HG02852 (cell line): ENCODE measurements around the gene TMEM187.

Experiments used
- ATAC-seq: cut with Tn5 transposase; IDR thresholded peaks from one replicate; pipeline ENCODE4 v1.9.1; 2021; ENCODE audit warnings: mild to moderate bottlenecking, moderate library complexity; ENCODE audit not compliant: unreplicated experiment

The TMEM187 gene

DNA sequence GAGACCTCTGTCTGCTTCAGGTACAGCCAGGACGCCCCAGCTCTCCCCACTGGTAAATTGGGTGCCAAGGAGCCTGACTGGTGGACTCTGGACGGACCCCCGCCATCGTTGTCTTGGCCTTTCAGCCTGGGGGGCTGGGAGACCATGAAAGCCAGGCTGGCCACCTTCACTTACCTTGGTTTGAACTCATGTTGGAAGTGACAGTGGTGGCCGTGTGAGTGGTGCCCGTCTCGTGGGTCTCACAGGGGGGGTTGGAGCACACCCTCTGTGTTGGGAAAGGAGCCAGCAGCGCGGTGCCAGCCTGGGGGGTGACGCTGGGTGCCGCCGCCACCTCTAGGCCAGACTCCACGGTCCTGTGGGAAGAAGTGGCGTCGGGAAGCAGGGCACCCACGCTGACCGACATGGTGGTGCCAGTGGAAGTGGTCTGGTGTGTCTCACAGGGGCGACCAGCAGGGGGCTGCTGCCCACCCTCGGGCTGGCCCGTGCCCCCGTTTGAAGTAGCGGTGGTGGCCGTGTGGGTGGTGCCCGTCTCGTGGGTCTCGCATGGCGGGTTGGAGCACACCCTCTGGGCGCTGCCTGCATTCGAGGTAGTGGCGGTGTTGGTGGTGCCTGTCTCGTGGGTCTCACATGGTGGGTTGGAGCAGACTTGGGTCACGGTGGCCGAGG lies 18.5 kb upstream of the TMEM187 start:
- ATAC-seq, result no peak

DNA sequence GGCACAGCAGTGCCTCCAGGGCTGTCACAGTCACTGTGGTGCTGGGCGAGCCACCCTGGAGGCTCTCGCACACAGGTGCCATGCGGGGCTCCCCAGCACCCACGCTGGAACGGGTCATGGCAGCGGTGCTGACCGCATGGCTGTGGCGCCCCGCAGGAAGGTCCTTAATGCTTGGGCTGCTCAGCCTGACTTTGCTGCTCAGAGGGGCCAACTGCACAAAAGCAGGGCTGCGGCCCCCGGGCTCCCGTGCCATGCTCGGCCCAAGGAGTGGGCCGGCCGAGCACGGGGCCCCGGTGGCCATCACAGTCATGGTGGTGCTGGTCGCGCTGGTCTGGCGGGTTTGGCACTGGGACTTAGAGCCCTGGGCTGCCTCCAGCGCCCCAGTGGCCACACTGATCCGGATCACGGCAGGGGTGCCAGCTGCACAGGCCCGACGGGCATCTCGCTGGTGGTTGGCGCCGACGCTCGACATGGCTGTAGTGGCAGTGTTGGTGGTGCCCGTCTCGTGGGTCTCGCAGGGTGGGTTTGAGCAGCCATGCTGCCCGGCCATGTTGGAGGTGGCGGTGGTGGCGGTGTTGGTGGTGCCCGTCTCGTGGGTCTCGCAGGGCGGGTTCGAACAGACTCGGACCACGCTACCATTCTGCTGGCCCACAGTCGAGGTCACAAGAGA lies 17.9 kb upstream of the TMEM187 start:
- no peak for ATAC-seq

DNA sequence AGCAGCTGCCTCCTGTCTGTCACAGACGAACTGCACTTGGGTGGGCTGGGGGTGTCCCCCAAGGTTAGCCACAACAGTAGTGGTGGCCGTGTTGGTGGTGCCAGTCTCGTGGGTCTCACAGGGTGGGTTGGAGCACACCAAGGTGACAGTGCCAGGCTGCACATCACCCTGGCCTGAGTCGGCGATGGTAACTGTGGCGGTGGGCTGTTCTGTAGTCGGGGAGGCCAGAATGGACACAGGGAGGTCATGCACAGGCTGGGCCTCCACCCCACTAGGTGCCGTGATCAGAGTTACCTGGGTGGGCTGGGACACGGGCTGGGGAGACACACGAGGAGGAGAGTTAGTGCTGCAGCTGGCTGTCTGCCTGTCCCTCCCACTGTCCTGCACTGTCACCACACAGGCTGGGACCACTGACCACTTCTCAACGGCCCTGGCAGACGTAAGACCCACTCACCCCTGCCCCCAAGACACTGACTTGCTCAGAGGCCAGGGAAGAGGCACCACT lies 17.3 kb upstream of the TMEM187 start:
- no peak for ATAC-seq

DNA sequence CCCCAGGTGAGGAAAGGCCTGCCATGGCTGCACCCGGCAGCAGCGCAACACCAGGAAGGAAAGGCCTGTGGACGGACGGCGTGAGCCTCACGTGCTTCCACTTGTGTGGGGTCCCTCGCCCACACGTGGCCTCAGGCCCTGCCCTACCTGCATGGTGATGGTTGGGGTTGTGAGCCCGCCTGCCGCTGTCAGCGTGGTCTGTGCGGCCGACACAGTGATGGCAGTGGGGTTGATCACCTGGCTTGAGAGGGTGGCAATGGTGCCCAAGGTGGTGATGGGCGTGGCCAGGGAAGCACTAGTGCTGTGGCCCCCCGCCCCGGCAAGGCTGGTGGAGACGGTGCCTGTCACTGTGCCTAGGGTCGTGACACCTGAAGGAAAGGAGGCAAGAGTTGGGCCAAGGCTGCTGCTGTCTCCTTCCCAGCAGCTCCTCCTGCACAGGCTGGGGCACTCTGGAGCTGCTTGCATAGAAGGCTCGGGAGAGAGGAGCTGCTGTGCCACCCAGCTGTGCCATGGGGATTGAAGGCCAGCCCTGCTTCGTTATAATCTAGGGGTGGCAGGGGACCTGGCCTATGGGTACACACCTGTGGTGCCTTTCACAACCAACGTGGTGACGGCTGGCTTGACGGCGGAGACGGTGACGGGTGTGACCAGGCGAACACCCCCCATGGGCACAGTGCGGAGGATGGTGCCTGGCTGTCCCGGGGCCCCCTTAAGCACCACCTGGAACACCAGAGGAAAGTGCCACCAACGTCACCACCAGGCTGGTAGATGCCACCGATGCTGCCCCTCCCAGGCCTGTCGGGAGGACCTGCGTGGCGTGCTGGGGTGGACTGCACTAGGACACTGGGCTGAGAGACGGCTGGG lies 16.3 kb upstream of the TMEM187 start:
- ATAC-seq, result no peak

DNA sequence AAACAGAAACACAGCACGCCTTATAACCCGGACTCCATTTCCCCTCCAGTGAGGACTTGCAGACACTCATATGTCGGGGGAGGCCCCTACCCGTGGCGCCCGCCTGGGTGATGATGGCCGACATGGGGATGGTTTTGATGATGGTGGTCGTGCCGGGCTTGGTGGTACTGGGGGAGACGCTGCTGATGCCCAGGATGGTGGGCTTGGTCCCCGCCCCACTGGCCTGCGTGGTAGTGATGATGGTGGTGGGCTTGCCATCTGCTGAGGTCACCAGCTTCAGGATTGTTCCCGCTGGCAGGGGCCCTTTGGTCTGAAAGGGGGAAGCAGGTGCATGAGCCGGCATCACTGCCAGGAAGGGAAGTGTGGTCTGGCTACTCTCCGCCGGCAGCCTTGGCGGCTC lies 15.3 kb upstream of the TMEM187 start:
- no peak for ATAC-seq

DNA sequence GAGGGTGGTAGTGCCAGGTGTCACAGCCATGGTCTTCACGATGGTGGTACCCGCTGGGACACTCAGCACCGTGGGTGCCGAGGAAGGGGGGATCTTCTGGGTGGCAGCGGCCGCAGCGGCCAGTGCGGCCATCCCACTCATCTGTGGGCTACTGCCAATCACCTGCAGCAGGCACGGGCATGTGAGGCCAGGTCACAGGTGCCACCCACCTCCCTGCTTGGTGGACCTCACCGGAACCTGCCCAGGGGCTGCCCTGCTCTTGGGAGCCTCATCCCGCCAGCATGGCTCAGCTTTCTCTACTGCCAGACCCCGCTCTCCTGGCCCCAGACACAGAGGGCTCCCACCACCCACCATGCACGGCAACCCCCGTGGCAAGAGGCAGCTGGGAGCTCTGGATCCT lies 13.9 kb upstream of the TMEM187 start:
- ATAC-seq, result no peak

DNA sequence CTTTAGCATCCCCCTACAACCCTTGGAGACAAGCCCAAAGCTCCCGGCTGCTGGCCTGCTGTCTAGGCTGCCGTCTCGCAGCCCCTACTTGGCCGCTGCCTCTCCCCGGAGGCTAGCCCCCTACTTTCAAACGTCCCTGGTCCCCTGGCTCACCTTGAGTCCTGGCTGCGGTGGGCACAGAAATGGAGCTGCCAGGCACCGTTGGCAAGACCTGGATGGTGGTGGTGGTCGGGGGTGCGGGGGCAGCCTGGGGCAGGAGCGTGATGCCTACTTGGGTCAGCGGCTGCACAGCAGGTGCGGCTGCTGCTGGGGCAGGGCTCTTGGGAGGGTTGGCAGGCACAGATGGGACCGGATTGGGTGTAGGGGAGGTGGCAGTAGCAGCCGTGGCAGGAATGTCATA lies 12.9 kb upstream of the TMEM187 start:
- ATAC-seq, result no peak

DNA sequence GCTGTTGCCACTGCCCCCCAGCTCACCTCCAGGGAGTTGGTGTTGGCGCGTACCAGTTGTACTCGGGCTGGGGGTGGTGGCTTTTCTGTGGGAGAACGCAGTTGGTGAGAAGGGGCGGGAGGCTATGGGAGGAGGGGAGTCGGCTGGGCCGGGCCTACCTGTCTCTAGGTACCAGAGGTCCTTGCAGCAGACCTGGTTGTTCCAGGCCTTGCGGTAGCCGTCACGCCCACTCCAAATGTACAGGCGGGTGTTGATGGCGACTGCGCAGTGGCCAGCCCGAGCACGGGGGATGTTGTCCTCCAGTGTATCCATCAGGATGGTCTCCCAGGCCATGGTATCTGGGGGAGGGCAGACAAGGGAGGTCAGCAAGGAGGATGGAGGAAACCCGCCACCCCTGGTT lies 12.5 kb upstream of the TMEM187 start:
- no peak for ATAC-seq

DNA sequence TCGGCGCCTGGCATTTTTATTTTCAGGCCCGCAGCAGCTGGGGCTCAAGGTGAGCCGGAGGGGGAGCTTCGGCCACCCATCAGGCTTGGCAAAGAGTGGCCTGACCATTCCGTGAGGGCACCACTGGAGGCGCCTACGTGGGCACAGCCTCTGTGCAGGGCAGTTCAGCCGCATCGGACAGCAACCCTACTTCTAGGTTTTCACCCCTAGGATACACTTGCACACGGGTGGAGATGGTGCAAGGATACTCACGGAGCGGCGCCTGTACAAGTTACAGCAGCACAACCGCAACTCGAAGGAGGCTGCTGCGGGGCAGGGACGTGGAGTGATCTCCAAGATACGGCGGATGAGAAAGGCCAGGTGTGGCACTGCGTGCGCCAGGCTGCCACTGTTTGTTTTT lies 11.8 kb upstream of the TMEM187 start:
- ATAC-seq, result no peak

DNA sequence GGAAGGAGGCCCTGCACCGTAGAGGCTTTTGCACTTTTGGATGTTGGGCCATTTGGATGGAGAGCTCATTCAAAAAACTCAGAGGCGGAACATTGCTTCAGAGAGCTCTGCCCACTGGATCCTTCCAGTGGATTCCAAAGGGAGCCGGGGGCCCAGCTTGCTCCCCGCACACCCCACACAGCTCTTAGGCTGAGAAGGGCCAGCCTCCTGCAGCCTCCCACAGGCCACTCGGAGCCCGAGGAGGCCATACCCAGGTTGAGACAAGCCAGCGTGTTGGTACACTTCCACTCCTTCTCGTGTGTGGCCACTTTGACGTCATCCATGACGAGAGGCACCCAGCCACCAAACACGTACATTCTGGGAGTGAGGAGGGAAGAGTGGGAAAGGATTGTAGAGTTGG lies 11.3 kb upstream of the TMEM187 start:
- ATAC-seq, result no peak

DNA sequence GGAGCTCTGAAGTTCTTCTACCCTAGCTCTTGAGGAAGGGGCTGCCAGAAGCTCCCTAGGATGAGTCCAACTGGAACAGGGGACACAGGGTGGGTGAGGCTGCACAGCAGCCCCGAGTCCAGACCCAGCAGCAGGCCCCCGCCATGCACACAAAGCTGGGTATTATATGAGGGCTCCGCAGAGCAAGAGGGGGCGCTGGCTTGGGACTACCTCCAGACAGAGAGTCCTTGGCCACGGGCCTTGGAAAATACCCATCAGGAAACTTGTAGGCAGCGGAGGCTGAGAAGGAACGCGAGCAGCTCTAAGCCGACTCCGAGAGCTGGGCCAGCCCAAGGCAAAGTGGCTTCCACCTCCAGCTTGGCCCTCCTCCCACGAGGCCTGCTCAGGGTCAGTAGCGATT lies 9.0 kb upstream of the TMEM187 start:
- no peak for ATAC-seq

DNA sequence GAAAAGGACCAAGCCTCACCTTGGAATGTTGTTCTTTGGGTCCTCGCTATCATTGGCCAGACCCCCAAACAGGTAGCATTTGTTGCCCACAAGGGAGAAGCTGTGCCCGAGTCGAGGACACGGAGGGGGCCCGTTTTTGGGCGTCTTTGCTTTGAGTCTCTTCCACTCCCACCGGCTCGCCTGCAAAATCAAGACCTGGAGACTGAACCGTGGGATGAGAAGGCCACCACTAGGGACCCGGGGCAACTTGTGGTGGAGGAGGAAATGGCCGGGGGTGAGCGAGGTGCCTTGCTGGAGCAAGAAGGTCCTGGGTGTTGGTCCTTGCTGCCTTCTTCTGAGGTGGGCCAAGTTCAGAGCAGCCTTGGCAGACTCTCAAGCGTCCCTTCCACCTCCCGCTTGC lies 8.4 kb upstream of the TMEM187 start:
- no peak for ATAC-seq

DNA sequence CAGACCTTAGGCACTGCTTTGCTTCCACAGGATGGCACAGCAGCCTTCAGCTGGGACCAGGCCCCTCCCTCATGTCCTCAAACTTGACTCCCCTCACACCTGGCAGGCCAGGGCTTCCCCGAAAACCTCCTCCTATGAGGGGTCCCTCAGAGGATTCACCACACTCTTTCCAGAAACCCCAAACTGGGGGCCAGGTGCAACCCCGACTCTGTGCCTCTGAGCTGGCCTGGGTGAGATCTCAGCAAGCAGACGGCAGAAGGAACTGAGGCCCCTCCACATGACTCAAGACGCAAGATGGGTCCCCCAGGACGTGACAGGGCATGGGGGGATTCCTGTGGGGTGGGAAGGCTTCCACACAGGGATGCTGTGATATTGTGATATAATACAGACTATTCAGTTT lies 7.1 kb upstream of the TMEM187 start:
- no peak for ATAC-seq

DNA sequence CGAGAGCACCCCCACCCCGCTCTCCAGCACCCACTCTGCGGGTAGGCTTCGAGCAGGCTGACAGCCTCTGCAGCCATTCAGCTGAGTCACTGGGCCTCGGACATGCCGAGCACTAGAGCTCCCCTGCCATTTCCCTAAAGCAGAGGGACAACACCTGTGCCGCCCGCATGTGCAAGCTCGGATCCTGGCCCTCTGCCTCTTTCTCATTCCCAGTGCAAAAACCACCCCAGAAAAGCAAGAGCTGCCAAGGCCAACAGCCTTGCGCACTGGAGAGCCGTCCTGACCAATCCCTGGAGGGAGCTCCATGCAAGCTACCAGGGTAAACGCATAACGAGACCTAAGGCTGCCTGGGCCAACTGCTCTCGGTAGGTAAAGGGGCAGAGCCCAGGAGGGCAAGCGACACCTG lies 6.3 kb upstream of the TMEM187 start:
- no peak for ATAC-seq

DNA sequence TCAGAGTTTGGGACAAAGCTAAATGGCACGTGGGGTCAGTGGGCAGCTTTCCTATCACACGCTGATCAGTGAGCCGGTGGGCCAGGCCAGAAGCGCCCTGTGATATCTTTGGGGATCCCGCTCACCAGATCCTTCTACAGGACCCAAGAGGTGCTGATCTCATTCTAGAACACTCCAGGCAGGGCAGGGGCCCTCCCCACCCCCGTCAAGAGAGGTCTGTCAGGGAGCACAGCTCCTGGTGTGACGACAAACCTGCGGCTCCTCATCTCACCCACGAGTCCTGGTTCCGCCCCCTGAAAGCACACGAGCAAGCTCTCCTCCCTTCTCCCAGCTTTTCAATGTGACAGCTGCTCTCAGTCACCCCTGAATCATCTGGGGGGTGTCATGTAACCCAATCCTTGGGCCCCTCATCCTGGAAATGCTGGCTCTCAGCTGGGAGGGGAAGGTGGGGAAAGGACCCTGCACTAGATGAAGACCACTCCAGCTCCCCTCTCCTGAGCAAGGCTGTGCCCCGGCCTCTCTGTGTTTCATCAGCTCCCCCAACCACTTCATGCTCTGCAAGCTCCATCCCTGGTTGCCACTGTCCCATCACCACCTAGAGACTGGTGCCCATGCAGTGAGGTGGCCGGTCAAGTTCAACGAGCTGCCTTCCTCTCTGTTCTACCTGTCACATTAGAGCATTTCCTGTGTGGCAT lies 5.6 kb upstream of the TMEM187 start:
- ATAC-seq, result no peak

DNA sequence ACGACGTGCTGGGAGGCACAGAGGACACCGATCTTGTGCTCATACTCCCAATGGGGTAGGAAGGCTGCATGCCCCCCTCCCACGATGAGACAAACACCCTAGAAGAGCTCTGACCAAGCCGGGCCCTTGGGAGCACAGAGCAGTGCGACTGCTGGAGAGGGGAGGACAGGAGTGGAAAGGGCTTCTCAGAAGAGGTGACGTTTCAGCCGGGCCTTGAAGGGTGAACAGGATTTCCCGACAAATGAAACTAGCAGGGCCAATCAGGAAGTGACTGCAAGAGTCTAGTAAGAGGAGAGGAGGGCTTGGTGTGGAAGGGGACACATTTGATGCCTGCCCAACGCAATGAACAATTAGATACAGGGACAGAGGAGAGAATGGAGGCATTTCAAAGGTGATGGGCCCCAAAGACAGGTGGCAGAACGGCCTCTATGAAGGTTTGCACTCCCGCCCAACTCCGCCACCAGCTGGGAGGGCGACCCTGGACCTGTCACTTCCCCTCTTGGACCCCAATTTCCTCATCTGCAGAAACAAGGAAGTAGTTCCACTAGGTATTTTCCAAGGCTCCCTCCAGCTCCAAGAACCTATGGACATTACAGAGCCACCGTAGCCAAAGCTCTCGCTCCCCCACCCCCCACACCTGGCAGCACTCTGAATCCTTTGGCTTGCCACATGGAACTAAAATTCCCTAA lies 4.9 kb upstream of the TMEM187 start:
- ATAC-seq, result no peak

DNA sequence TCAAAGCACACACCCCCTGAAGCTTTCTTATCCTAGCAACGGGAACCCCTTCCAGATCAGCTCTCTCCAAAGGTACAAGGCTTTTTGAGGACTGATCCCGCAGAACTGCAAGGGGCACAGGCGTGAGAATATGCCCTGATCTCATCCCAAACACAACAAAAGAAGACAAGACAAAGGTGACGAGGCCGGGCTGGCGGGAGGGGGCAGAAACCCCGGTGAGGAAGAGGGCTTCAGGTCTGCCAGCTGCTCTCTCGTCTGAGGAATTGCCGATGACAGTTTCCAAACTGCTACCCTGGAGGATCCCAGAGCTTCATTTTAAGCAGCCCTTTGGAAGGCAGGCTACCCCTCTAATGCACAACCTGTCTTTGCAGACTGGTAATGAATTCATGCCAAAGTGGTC lies 4.3 kb upstream of the TMEM187 start:
- no peak for ATAC-seq

DNA sequence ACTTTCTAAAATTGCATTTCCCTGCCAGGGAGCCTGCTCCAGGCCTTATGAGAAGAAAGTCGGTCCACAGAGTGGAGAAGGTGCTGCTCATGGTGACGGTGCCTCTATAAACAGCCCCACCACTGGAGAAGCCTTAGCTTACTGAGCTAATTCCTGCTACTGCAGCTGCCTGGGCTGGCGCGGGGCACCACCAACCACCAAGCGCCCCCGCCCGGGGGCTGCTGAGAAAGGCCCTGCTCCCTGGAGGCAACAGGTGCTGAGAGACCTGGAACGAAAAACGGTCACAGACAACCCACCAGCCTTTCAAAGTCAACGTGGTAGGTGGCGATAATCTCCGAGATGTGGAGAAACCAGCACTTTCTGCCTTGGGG lies 3.8 kb upstream of the TMEM187 start:
- no peak for ATAC-seq

DNA sequence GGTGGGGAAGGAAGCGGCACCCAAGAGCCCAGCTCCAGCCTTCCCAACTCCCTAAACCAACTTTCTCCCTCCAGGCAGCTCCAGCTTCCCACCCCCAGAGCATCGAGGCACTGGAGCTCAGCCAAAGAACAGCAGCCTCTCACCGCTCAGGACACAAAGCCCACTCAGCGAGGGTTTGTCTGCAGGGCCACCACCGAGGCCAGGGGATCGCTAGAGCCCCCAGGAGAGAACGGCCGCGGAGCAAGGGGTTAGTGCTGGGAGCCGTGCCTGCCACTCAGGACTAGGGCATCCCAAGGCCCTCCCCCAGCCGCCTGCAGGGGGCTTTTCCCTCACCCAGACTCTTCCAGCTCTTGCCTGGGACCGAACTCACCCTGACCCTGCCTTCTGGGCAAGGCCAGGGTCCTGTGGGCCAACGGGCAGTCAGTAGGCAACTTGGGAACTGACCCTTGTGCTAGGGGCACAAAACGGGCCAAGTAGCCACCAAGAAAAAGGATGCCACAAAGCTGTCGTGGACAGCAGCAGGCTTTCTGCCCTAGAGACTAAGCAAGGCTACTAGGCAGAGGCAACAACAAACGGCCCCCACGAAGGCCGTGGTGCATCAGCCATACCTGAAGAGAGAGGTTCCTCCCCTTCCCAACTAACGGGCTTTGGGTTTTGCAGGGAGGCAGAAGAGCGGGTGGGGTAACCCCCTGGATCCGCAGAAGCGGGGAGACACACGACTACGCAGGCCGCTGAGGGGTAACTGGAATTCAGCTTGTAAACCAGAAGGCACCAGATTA lies 3.2 kb upstream of the TMEM187 start:
- ATAC-seq, result no peak

DNA sequence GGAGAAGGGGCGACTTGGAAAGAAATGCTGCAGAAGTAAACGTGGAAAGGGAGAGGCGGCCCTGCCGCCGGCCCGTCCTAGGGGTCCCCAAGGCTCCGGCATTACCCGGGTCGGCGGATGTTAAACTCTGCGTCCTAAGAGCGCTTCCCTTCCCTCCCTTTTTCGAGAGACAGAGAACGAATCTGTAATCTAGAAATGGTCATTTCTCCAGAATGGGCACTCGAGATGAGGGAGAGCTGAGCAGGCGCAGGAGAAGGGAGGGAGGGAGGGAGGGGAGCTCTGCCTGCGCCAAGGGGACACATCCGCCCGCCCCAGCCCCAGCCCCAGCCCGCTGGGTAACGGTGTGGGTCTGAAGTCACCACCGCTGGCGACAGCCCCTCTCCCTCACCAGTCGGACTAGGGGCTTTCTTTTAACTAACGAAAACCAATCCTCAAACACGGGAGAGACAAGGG lies 2.6 kb upstream of the TMEM187 start:
- no peak for ATAC-seq
